NCI-H226 (cell line): Measurements from ENCODE around the gene NT5C3A.
"Not testable (repeated sequence)": the region's sequence is repeated elsewhere in the genome, so short reads cannot be mapped to it uniquely, and the experiment has no call there.

ENCODE experiments used
- DNase-seq: peaks from one replicate; pipeline ENCODE4 v3.0.0-alpha.2; 2015

The NT5C3A gene

DNA sequence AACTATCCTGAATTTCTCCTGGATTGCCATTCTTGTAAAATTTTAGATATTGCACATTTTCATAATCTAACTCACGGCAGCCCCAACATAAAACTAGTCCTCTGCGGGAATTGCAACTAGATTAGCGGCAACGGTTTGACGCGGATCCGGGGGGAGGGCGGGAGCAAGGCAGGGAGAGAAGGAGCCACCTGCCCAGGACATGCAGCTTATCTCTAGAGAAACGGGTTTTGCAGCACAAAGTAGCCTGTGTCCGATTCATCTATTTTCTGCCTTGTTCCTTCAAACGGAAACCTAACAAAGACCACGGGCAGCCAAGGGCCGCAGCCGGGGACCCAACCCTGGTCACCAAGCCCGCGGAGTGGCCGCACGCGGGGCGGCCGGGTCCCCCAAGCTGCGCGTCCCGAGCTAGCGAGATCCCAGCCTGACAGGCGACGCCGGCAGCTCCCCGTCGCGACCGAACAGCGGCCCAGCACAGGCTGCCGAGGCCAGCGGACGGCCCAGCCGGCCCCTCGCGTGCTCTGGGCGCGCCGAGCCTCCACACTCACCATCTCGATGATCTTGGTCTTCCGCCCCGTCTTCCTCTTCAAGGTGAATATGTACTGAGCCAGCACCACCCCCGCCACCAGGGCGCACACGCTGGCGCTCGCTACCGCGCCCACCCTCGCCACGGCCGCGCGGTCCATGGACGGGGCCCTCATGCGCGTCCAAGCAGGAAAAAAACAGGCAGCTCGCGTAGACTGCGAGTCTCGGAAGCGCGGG is at the start of gene NT5C3A:
Gene NT5C3A (minus strand): TSS at position 754 of the 759 bp plus-strand sequence. CDS start 71 bp downstream, at position 683.
- peak; percentile 38 for DNase-seq

DNA sequence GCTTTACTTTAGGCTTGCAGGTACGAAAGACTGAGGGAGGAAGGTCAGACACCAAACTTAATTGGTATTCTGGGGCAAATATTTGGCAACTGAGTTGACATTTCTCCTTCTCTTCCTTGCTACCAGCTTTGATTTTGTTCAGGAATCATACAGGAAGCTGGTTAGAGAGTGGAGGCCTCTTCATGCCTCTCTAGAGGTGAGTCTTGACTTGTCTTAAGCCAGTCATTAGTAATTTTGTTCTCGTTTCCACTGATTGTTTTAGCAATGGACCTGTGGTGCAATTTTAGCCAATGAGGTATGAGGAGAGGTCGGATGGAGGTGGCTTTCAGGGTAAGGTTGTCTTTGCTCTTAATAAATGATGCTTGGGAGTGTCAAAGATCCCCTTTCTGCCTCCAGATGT is 49.0 kb upstream of the NT5C3A start:
- DNase-seq = no peak

DNA sequence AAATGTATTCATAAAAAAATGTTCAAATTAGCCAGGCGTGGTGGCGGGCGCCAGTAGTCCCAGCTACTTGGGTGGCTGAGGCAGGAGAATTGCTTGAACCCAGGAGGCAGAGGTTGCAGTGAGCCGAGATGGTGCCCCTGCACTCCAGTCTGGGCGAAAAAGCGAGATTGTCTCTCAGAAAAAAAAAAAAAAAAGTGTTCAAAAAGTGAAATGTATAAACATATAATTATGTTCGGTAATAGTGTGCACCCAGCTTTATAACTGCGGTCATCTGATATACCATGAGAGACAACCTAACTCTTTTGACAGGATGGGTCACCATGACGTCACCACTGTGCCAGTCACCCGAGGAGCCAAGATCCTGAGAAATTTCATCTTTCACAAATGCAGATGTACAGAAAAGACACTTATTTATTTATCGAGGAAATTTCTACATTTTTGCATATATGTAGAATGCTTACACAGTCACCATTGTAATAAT is 47.2 kb upstream of the NT5C3A start:
- DNase-seq = no peak

DNA sequence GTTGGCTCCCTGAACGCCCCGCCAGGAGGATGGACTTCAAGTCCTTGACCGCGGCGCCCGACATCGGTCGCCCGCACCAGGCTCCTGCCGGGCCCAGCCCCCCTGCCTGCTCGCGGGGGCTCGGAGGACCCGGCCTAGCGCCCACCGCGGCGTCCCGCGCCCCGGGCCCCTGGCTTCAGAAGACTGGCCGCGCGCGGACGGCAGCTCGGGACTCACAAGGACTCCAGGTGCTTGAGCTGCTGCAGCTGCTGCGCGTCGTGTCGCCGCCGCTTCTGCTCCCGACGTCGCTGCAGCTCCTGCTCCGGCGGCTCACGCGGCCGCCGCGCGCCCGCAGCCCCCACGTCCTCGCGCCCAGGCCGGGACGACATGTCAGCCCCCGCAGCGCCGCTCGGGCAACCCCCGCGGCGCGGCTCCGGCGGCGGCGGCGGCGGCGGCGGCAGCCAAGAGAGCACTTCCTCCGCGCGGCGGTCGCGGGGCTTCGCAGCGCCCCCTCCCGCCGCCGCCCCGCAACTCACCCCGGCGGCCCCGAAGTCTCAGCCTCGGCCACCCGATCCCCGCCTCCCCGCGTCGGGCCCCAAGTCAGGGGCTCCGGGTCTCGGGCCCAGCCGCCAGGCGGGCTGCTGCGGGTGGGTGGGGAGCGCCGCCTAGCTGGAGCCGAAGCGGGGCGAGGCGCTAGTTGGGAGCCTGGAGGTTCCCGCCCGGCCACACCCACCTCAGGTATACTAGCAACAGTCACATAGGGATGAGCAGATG is 46.6 kb upstream of the NT5C3A start, which contains the start of gene RP9:
Gene RP9 (minus strand): TSS at position 400 of the 753 bp plus-strand sequence. CDS start 32 bp downstream, at position 368.
- DNase-seq = peak; percentile 66

DNA sequence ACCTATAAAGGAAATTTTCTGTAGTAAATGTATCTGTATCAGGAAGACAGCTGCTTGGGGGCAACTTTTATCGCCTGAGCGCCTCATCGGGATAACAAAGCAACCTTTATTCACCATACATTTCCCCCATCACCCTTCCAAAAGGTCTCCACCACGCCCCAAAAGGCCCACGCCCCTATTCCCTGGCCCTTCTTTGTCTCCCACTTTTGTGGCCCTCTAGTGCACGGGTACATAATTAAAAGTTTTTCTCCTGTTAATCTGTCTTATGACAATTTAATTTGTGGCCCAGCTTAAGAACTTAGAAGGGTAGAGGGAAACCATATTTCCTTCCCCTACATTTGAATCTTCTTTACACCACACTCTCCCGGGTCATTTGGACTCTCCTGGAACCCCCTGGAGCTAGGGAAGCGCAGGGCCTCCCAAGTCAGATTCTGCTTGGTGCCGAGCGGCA is 46.0 kb upstream of the NT5C3A start:
- DNase-seq = peak; percentile 50

DNA sequence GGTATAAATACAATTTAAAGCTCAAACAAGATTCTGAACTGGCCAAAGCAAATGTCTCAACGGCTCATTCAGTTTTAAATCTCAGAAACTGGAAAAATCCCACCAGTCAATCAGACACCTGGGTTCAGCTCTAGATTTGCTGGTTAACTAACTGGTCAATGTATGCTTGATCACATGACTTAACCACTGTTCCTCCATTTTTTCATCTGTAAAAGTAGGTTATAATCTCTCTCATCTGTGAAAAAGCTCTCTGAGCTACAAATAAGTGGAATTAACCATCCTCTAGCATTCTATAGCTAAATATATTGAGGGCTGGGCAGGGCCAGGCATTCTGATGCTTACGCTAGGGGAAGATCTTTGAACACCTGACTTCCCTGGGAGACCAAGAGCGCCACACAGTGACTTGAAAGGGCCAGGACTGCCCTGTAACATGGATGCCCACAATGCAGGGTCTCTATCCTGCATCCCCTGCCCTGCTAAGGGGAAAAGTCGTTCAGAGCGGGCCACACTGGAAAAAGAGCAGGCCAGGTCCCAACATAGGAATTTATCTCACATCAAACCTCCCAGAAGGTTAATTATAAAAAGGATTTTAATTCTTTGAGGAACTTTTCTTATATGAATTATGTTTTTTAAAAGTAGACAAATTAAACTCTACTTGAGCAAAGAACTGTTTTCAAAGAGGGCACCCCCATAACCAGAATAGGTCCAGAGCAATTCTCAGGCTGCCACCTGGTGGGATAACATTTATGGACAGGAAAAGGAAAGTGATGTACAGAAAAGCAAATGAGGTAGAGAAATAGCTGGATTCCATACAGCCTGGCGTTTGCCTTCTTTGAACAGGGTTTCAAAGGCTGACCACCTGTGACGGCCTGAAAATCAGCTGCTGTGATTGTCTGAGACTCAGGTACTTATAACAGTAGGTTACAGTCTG is 44.8 kb upstream of the NT5C3A start:
- DNase-seq = peak; percentile 32

DNA sequence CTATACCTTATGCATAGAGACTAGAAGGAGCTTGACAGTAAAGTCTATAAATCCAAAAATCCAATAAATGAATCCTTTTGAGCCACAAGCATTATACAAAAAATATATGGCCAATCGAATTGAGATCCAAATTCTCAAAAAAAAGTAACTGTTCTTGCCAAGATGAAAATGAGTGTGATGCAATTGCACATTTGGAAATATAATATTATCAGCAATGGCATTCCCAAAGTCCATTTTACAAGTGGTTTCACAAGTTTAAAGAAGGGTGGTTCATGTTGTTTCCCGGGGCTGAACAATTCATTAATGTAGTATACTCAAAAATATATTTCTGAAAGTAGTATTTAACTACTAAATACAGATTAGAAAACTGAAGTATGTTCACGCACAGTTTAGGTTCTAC is 39.3 kb upstream of the NT5C3A start:
- no peak for DNase-seq

DNA sequence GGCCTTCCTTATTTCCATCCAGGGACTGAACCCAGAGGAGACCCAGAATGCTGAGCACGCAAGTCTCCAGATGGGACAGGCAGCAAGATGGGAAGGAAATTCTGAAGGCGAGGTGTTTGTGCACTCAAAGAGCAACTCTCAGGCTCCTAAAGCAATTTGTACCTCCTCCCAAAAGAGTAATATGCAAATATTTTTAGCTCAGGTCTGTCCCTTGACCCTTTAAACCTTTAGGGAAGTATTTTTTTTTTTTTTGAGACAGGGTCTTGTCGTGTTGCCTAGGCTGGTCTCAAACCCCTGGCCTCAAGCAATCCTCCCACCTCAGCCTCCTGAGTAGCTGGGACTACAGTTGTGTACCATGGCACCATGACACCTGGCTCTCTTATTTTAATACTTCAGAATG is 38.2 kb upstream of the NT5C3A start:
- no peak for DNase-seq

DNA sequence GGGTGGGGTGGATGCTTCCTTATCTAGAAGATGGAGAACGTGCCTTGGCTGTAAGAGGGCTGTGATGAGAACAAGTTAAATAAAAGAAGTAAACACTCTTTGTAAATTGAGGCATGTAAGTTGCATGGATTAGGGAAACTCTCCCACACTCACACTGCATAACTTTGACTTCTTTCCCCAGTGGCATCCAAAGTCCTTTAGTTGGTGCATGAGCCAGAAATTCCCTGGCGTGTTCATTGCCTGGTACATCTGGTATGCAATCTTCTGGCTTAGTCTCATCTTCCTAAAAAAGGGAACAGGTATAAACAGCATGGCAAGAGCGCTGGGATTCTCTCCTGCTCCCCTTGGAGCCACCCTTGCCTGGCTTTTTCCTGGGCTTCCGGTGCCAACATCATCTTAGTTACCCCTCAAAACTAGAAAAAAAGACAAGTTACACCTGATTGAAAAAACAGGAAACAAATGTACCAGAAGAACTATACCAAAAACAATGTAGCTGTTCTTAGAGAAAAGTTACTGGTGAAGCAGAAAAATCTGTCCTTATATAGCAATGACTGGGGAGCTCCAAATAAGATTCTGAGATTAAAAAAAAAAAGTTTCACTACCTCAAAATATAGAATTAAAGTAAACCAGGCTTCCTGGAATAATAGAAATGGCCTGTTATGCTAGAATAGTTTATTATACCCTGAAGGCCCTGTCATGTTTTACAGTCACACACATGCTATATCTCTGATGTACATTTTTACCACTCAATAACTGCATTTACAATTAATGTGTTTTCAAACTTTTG is 36.8 kb upstream of the NT5C3A start:
- no peak for DNase-seq

DNA sequence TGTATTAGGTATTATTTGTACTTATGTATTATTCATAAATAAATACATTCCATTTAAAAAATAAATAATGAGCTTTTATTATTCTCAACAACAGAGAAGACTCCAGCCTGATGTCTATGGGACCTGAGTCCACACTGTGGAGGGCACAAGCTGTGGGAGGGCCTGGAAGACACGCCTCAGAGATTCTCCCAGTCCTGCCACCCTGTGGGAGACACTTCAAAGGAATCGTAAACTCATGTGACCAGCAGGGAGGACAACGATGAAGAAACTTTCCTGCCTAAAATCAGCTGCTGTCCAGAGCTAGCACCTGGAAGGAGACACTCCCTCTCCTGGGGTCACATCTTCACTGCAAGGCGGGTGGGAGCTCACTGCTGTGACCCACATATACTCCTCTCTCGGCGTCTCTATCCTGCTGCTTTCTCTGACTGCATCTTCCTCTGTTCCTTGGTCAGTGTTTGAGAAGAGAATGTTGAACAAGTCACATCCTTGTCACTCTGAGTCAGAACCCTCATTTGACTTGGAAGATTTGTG is 32.2 kb upstream of the NT5C3A start:
- DNase-seq = not testable (repeated sequence)

DNA sequence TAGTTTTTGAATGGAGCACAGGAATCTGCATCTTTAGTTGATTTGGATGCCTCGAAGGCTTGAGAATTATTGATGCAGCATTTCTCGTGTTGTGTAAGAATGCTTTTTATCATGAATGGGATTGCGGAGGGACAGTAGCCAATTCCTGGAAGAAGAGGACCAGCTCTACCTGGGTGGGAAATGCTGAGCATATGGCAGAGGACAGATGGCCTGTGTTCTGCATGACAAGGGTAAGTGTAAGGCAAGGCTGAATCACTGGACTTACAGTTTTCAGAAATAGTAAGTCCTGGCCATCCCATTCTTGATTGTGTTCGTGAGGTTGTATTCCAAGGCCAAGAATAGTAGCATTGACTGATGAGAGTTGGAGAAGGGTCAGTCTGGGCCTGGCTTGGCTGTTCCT is 30.7 kb upstream of the NT5C3A start:
- no peak for DNase-seq

DNA sequence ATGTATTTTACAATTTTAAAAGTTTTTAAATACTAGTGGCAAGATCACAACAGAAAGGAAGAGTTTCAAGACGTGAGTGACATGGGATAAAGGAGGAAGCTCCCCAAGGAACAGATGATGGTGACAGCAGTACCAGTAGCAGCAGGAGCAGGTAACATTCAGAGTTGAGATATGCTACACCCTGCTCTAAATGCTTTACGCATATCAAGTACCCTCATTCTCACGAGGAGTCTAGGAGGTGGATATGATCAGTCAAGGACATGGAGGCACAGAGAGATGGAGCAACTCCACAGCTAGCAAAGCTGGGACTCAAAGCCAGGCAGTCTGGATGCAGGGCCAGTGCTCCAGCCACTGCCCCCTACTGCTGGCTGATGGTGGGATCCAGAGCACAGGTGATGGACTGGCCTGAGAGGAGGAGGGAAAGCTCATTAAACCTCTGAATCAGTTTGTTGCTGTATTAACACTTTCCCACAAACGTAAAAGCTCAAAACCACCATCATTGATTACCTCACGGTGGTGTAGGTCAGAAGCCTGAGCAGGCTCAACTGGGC is 29.1 kb upstream of the NT5C3A start:
- no peak for DNase-seq

DNA sequence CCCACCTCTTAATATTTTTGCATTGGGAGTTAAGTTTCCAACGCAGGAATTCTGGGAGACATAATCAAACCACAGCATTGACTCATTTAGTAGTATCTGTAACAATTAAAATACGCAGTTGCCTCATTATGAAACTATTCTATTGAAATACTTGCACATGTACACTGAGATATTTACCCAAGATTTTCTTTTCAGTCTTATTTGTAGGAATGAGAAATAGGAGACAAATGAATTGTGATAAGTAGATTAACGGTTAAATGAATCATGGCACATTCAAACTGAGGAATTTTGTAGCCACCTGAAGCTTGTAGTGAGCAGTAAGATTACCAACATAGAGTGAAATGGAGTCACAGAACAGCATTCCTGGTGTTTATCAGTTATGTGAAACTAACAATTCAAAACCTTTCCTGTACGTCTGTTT is 28.5 kb upstream of the NT5C3A start:
- DNase-seq = peak; percentile 39

DNA sequence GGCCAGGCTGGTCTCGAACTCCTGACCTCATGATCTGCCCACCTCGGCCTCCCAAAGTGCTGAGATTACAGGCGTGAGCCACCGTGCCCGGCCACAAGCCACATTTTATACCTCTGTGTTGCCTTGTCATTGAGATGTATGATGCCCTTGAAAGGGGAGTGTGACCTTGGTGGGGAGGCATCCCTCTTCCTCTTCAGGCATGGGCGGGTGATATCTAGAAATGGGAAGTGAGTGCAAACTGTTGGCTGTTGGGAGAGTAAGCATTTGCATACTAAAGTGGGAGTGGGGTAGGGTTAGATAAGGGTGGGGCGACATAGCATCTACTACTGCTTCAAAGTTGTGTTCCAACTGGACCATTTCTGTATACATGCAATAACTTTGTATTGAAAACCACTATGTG is 26.6 kb upstream of the NT5C3A start:
- no peak for DNase-seq

DNA sequence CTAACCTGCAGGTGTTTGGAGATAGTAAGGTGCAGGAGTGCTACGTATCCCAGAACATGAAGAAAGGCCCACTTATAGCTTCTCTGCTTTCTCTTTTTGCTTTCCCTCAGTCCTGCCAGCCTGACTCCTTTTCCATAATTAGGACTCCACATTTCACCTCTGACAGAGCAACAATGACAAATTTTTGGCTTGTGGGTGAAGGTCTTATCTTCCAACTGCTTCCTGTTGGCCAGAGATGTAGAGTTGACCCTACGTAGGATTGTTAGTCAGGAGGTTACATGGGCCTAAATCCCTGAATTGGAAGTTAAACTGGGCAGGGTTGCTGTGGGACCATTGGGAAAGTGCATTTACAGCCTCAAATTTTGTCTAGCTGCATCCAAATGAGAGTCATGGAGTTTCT is 25.3 kb upstream of the NT5C3A start:
- peak; percentile 13 for DNase-seq

DNA sequence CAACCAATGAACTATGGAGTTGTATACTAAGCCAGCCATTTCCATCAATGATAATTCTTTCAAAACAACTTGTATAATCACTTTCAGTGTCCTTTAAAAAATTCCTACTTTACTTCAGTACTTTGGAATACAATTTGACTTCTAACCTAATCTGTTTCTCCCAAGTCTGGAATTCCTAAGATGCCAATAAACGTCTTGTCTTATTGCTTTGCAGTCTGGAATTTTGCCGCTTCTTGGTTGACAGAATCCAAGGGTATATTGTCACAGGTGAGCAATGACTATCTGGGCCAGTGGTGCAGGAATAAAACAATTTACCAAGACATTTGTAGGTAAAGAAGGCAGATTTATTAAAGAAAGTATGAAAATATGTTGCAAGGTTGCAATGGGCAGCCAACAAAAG is 24.8 kb upstream of the NT5C3A start:
- DNase-seq = no peak

DNA sequence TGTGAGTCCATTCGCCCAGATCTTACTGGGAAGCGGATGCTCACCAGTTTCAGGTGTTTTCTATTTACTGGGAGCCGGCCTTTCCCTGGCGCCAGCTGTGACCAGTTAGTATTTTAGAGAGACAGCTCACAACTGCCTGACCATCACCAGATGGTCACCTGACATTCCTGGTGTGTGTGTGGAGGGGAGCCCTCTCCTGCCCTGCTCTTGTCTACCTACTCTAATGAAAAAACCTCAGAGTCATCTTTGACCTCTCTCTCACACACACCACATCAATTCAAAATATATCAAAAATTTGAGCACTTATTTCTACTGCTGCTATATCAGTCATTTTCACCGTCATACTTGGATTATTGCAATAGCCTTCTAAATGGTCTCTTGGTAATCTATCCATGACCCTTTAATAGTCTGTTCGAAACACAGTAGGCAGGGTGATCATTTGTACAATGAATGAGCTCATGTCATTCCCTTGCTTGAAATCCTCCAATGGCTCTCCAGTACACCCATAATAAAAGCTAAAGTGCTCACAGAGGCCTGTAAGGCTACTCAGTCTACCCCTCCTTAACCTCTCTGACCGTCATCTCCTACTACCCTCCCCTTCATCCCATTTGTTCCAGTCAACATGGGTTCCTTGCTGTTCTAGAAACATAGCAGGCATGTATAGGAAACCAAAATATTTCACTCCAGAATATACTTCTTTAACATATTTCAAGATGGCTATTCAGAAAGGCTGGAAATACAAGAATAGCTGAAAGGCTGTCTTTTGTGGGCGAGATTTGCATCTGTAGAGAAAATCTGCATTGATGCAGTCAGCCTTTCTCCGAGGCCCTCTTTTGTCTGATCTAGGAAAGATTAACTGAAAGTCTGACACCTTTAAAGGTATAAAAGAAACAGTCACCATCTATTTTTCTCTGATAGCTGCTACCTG is 17.5 kb upstream of the NT5C3A start:
- DNase-seq = no peak

DNA sequence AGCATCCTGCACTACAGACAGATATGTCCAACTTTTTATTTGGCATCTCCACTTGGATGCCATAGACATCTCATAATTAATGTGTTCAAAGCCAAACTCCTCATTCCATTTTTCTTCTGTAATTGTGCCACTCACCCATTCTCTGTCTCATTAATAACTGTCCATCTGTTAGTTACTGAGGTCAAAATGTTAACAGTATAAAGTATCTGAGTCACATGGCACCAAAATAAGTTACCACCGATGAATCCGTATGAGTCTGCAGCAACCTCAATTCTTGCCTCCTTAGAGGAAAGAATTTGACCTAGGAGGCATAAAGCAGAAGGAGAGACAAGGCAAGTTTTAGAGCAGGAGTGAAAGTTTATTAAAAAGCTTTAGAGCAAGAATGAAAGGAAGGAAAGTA is 16.5 kb upstream of the NT5C3A start:
- DNase-seq = peak; percentile 52

DNA sequence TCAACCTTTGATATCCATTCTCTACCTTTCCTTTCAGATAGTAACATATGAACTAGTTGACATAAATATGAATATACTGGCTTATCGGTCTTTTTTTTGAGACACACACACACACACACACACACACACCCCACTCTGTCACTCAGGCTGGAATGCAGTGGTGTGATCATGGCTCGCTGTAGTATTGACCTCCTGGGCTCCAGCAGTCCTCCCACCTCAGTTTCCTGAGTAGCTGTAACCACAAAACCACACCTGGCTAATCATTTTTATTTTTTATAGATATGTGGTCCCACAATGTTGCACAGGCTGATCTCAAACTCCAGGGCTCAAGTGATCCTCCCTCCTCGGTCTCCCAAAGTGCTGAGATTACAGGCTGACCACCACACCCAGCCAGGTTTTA is 14.2 kb upstream of the NT5C3A start:
- DNase-seq = peak; percentile 70

DNA sequence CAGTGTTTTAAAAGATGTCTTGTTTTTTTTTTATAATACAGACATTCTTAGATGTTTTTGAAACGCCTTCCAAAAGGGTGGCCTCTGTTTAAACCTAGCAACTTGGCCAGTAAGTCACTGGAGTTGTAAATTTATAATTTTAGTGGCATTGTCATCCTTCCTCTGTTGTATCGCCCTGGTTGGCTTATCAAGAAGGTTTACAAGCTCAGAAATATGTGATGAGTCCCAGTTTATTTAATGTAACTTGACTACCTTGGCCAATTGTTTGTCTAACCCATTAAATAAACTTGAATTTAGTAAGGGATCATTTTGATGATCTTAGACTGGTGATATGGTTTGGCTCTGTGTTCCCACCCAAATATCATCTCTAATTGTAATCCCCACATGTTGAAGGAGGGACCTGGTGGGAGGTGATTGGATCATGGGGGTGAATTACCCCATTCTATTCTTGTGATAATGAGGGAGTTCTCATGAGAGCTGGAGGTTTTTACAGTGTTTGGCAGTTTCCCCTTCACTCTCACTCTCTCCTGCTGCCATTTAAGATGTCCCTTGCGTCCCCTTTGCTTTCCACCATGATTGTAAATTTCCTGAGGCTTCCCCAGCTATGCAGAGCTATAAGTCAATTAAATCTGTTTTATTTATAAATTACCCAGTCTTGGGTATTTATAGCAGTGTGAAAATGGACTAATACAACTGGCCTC is 13.4 kb upstream of the NT5C3A start:
- DNase-seq = no peak
